ENCODE data around the gene JDP2.

The JDP2 gene

GRCh38 chr14:75411214-75411540 lies 16.6 kb upstream of the JDP2 start:
- no peak for DNase-seq

GRCh38 chr14:75413013-75413412 lies 14.8 kb upstream of the JDP2 start:
- no peak for DNase-seq

GRCh38 chr14:75417674-75418073 lies 10.1 kb upstream of the JDP2 start:
- DNase-seq = no peak

- DNase-seq = no peak
Observed at GRCh38 chr14:75418850-75419768, 8.7 kb upstream of the JDP2 start.

GRCh38 chr14:75422169-75422568 lies 5.7 kb upstream of the JDP2 start:
- DNase-seq = no peak

GRCh38 chr14:75424496-75424895 lies 3.3 kb upstream of the JDP2 start:
- DNase-seq = no peak

- no peak for DNase-seq
Observed at GRCh38 chr14:75425446-75425845, 2.4 kb upstream of the JDP2 start.

GRCh38 chr14:75426332-75427125 lies 1.3 kb upstream of the JDP2 start:
- no peak for DNase-seq

GRCh38 chr14:75427126-75427481 lies 718 bp upstream of the JDP2 start:
- DNase-seq = no peak

GRCh38 chr14:75428230-75429104 lies 645 bp downstream of the JDP2 start:
- DNase-seq = no peak

- DNase-seq = no peak
Observed at GRCh38 chr14:75429562-75429961, 1.7 kb downstream of the JDP2 start.

GRCh38 chr14:75430116-75430515 lies 2.3 kb downstream of the JDP2 start:
- DNase-seq = no peak

- DNase-seq = no peak
Observed at GRCh38 chr14:75430526-75430925, 2.7 kb downstream of the JDP2 start.

- no peak for DNase-seq
Observed at GRCh38 chr14:75430976-75431375, 3.2 kb downstream of the JDP2 start.

- DNase-seq = no peak
Observed at GRCh38 chr14:75431827-75432226, 4.0 kb downstream of the JDP2 start.

GRCh38 chr14:75432411-75432810 lies 4.6 kb downstream of the JDP2 start:
- DNase-seq = no peak

GRCh38 chr14:75433631-75434071 lies 5.8 kb downstream of the JDP2 start:
- DNase-seq = no peak

GRCh38 chr14:75434138-75434889 lies 6.5 kb downstream of the JDP2 start:
- no peak for DNase-seq

- DNase-seq = no peak
Observed at GRCh38 chr14:75434890-75435248, 7.0 kb downstream of the JDP2 start.

GRCh38 chr14:75435473-75435872 lies 7.7 kb downstream of the JDP2 start:
- no peak for DNase-seq

GRCh38 chr14:75437201-75438143 lies 9.7 kb downstream of the JDP2 start:
- DNase-seq = no peak

All from NCI-H146 (cell line).